Testis (tissue), 3 donors: ENCODE measurements around the gene GRIN1. TPM values are rescaled to one million over a fixed set of nuclear protein-coding genes. Genes with fewer than 3 reads are reported as not detected.
A peak's percentile ranks its signal among the peaks of the same experiment; 100 is the strongest.

Experiments used
- DNase-seq: peaks from one replicate; pipeline ENCODE4 v3.0.0-alpha.2; 2019
- H3K27ac ChIP-seq, 2 donors: fragments of 200-600 bp; sonication (generic); one replicate each; pipeline ENCODE4 v1.5.1; 2019
- H3K27me3 ChIP-seq: fragments of 200-600 bp; sonication (generic); one replicate; pipeline ENCODE4 v1.5.1; 2019
- H3K36me3 ChIP-seq: fragments of 200-600 bp; sonication (generic); one replicate; pipeline ENCODE4 v1.5.1; 2017; ENCODE audit warnings: low read depth; ENCODE audit errors: missing control alignments
- H3K4me1 ChIP-seq: fragments of 200-600 bp; sonication (generic); one replicate; pipeline ENCODE4 v1.5.1; 2019
- H3K4me3 ChIP-seq, 2 donors: fragments of 200-600 bp; sonication (generic); one replicate each; pipeline ENCODE4 v1.5.1; 2017 to 2019
- H3K9me3 ChIP-seq: fragments of 200-600 bp; sonication (generic); one replicate; pipeline ENCODE4 v1.5.1; 2017
- POLR2A ChIP-seq: fragments of 450-650 bp; IDR thresholded peaks from one replicate; pipeline ENCODE4 v1.6.1; 2017; ENCODE audit warnings: antibody characterized with exemption, mild to moderate bottlenecking, moderate library complexity
- WGBS, 2 donors: methylation state at CpG; one replicate each; pipeline ENCODE4 v1.1.5; 2018; 5-methylcytosine and 5-hydroxymethylcytosine counted together
- intact Hi-C: fragments of 100-400 bp; cut with DNase I; formaldehyde crosslinking; loops from one replicate; pipeline ENCODE4 v1.15.1; 2023; ENCODE audit warnings: low total_unique reads
- polyA plus RNA-seq: library from polyadenylated mRNA; stranded (reverse); fragments of 350-450 nt; fragmentation: Illumina TruSeq; extraction: RNeasy Lipid Tissue Mini Kit (QIAGEN cat#74804); gene quantifications from one replicate; pipeline ENCODE4 v1.2.3, GENCODE V29; 2014; ENCODE audit warnings: low read depth, low replicate concordance; ENCODE audit not compliant: insufficient read depth
- total RNA-seq, 2 donors: library from RNA; depleted of rRNA; stranded (reverse); fragments of >200 nt; gene quantifications; one replicate each; pipeline ENCODE4 v1.2.3, GENCODE V29; 2016
- TF ChIP-seq, protein P1 (sequence below), 3 experiments: fragments of 450-650 bp in 2 of 3; fragments of 200-600 bp in 1 of 3; sonication (generic) in 1 of 3; IDR thresholded peaks; one replicate each; pipeline ENCODE4 v1.5.1; 2016 to 2019; ENCODE audit warnings: antibody characterized with exemption in 3 of 3, mild to moderate bottlenecking in 2 of 3, moderate library complexity in 1 of 3

The GRIN1 gene
- total and polyA plus RNA-seq, 3 donors from 2014 or later, result 0.79 to 3.8 (median 1.5) TPM

DNA sequence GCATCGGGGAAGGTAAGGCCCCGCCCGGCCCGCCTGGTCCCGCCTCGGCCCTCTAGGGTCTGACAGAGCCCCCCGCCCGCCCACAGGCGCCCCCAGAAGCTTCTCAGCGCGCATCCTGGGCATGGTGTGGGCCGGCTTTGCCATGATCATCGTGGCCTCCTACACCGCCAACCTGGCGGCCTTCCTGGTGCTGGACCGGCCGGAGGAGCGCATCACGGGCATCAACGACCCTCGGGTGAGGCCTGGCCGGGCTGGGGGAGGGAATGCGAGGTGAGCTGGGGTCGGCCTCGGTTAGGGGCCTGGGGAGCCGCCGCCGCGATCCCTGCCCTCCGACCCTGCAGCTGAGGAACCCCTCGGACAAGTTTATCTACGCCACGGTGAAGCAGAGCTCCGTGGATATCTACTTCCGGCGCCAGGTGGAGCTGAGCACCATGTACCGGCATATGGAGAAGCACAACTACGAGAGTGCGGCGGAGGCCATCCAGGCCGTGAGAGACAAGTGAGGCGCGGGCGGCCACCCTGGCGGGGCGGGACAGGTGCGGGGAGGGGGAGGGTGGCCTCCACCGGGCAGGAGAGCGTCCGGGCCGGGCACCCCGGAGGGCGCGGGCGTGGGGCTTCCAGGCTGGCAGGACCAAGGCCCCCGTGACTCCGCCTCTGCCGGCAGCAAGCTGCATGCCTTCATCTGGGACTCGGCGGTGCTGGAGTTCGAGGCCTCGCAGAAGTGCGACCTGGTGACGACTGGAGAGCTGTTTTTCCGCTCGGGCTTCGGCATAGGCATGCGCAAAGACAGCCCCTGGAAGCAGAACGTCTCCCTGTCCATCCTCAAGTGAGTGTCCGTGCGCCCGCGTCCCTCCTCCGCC is 23.8 kb downstream of the GRIN1 start:
- Histone ChIP-seq H3K4me3 (peak overlapping the region in 1 of 2 donors; percentile 24), H3K9me3 (no peaks in the 10 kb centered on the region), H3K4me1 (peaks cover 13% of the 10 kb centered on the region), H3K27ac (no peak overlapping the region), H3K27me3 (no peaks in the 10 kb centered on the region), H3K36me3 (no peaks in the 10 kb centered on the region)
- intact Hi-C loops, result no loop called here
- peak; percentile 50 for DNase-seq
- 5 to 6% methylated on average over 7 to 56 of the region's 74 CpGs for WGBS, 2 donors
- no peak for TF ChIP-seq POLR2A
- TF ChIP-seq, protein P1, sequence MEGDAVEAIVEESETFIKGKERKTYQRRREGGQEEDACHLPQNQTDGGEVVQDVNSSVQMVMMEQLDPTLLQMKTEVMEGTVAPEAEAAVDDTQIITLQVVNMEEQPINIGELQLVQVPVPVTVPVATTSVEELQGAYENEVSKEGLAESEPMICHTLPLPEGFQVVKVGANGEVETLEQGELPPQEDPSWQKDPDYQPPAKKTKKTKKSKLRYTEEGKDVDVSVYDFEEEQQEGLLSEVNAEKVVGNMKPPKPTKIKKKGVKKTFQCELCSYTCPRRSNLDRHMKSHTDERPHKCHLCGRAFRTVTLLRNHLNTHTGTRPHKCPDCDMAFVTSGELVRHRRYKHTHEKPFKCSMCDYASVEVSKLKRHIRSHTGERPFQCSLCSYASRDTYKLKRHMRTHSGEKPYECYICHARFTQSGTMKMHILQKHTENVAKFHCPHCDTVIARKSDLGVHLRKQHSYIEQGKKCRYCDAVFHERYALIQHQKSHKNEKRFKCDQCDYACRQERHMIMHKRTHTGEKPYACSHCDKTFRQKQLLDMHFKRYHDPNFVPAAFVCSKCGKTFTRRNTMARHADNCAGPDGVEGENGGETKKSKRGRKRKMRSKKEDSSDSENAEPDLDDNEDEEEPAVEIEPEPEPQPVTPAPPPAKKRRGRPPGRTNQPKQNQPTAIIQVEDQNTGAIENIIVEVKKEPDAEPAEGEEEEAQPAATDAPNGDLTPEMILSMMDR (IDR thresholded peaks at IDR 0.05), result no peak

DNA sequence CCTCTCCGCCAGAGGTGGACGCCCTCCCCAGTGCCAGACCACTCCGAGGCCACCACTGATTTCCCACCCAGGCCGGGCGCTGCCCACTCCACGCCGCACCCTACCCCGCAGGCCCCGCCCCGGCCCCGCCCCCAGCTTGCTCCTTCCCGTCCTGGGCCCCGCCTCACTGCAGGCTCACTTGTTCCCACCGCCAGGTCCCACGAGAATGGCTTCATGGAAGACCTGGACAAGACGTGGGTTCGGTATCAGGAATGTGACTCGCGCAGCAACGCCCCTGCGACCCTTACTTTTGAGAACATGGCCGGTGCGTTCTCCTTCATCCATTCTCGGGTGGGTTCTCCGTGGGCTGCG is 24.4 kb downstream of the GRIN1 start:
- Histone ChIP-seq H3K36me3 (no peaks in the 10 kb centered on the region), H3K4me3 (peak overlapping the region in 1 of 2 donors; percentile 24), H3K4me1 (peaks cover 19% of the 10 kb centered on the region), H3K9me3 (no peaks in the 10 kb centered on the region), H3K27ac (no peak overlapping the region), H3K27me3 (no peaks in the 10 kb centered on the region)
- intact Hi-C loops, result no loop called here
- WGBS, 2 donors, result 11 to 25% methylated on average over 15 to 25 of the region's 26 CpGs
- TF ChIP-seq, protein P1 (IDR thresholded peaks at IDR 0.05), result no peak
- TF ChIP-seq POLR2A, result no peak
- no peak for DNase-seq

DNA sequence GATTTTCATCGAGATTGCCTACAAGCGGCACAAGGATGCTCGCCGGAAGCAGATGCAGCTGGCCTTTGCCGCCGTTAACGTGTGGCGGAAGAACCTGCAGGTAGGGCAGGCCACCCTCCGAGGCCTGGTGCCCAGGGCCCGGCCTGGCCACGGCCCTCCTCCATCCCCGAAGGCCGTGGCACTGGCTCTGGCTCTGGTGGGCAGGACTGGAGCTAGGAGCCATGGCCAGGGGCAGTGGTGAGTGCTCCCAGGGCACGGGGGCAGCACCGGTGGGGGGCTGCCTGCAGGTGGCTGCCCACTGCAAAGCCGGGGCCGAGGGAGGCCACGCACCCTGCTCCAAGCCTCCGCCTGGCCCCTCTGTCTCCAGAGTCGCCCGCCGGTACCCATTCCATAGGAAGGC is 24.9 kb downstream of the GRIN1 start:
- Histone ChIP-seq H3K27me3 (no peaks in the 10 kb centered on the region), H3K9me3 (no peaks in the 10 kb centered on the region), H3K4me3 (no peak overlapping the region), H3K27ac (no peak overlapping the region), H3K4me1 (peaks cover 21% of the 10 kb centered on the region), H3K36me3 (no peaks in the 10 kb centered on the region)
- 71 to 79% methylated on average over 6 to 22 of the region's 22 CpGs for WGBS, 2 donors
- no peak for DNase-seq
- intact Hi-C loops, result no loop called here
- no peak for TF ChIP-seq POLR2A
- TF ChIP-seq, protein P1 (IDR thresholded peaks at IDR 0.05), result no peak

DNA sequence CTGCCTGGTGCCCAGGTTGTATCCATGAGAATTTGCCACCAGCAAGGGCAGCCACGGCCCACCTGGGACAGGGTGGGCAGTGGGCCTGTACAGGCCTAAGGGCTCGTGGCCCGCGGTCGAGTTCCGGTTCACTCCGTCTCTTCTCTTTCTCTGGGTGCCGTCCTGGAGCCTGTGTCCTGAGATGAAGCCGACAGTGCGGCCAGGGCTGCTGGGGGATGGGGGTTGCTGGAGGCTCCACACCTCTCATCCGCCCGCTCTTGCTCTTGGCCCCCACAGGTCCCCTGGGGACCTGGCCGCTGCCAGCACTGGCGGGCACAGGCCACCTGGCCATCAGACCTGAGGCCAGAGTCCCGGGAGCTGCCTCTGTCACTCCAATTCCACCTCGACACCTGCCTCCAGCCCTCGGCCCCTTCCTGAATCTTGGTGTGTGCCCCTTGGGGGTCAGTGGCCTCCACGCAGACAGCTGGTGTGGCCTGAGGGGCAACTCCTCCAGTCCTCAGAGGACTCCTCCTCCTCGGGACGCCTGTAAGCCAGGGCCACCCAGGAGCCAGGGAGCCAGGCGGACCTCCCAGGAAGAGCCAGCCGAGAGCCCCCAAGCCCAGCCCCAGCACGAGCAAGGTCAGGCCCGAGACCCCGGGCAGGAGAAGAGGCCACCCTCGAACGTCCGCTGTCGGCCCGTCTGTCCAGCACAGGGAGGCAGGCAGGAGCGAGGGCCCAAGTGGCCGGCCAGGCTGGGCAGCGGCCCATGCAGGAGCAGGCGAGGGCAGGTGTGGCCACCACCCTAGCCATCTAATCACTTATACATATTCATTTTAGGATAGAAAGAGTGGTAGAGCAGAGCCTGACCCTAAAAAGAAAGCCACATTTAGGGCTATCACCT is 25.7 kb downstream of the GRIN1 start:
- Histone ChIP-seq H3K27me3 (no peaks in the 10 kb centered on the region), H3K4me1 (peaks cover 21% of the 10 kb centered on the region), H3K9me3 (no peaks in the 10 kb centered on the region), H3K36me3 (no peaks in the 10 kb centered on the region), H3K4me3 (no peak overlapping the region), H3K27ac (no peak overlapping the region)
- intact Hi-C loops, result no loop called here
- TF ChIP-seq, protein P1 (IDR thresholded peaks at IDR 0.05), result no peak
- TF ChIP-seq POLR2A, result no peak
- 67 to 80% methylated on average over 2 to 34 of the region's 34 CpGs for WGBS, 2 donors
- DNase-seq, result no peak
